ENCODE data around the gene F10. TPM values are rescaled to one million over a fixed set of nuclear protein-coding genes. Genes with fewer than 3 reads are reported as not detected.

The F10 gene
- total RNA-seq, 1 donor from 2014 or later: not detected

- H3K27me3 Mint-ChIP-seq: peaks cover 4% of the 10 kb centered on the region
- H3K27ac Mint-ChIP-seq: no peak overlapping the region
- H3K4me3 Mint-ChIP-seq: no peak overlapping the region
- peaks cover 5% of the 10 kb centered on the region for H3K4me1 Mint-ChIP-seq
- peaks cover 10% of the 10 kb centered on the region for H3K36me3 Mint-ChIP-seq (ENCODE audit: low read depth)
- no peak for DNase-seq
- peaks cover 3% of the 10 kb centered on the region for H3K9me3 Mint-ChIP-seq
- POLR2A ChIA-PET: no interaction called here
- no peak for TF ChIP-seq CTCF (IDR thresholded peaks at IDR 0.05)
- CTCF ChIA-PET: no interaction called here
- ATAC-seq (ENCODE audit: low read depth): no peak
- intact Hi-C loops (cut with micrococcal nuclease): no loop called here
Measured at GRCh38 chr13:113164492-113164891, 41.9 kb downstream of the F10 start.

GRCh38 chr13:113166266-113166665 lies 43.7 kb downstream of the F10 start:
- Mint-ChIP-seq H3K9me3 (peaks cover 3% of the 10 kb centered on the region), H3K27me3 (peaks cover 2% of the 10 kb centered on the region), H3K27ac (no peak overlapping the region), H3K4me3 (no peak overlapping the region), H3K4me1 (peaks cover 5% of the 10 kb centered on the region), H3K36me3 (ENCODE audit: low read depth) (peaks cover 16% of the 10 kb centered on the region)
- ChIA-PET CTCF (no interaction called here), POLR2A (no interaction called here)
- DNase-seq: no peak
- ATAC-seq (ENCODE audit: low read depth): no peak
- TF ChIP-seq CTCF (IDR thresholded peaks at IDR 0.05): no peak
- intact Hi-C loops (cut with micrococcal nuclease): no loop called here

GRCh38 chr13:113166681-113167080 lies 44.1 kb downstream of the F10 start:
- ATAC-seq (ENCODE audit: low read depth) (no peak), DNase-seq (no peak)
- no peak for TF ChIP-seq CTCF (IDR thresholded peaks at IDR 0.05)
- Mint-ChIP-seq H3K36me3 (ENCODE audit: low read depth) (peaks cover 21% of the 10 kb centered on the region), H3K9me3 (peaks cover 3% of the 10 kb centered on the region), H3K4me3 (no peak overlapping the region), H3K27ac (no peak overlapping the region), H3K4me1 (peaks cover 5% of the 10 kb centered on the region), H3K27me3 (no peaks in the 10 kb centered on the region)
- ChIA-PET CTCF (no interaction called here), POLR2A (no interaction called here)
- intact Hi-C loops (cut with micrococcal nuclease): no loop called here

- intact Hi-C loops (cut with micrococcal nuclease): no loop called here
- ATAC-seq (ENCODE audit: low read depth) (no peak), DNase-seq (no peak)
- Mint-ChIP-seq H3K4me1 (peaks cover 5% of the 10 kb centered on the region), H3K4me3 (no peak overlapping the region), H3K27me3 (no peaks in the 10 kb centered on the region), H3K9me3 (peaks cover 3% of the 10 kb centered on the region), H3K36me3 (ENCODE audit: low read depth) (peaks cover 24% of the 10 kb centered on the region), H3K27ac (no peak overlapping the region)
- ChIA-PET POLR2A (no interaction called here), CTCF (no interaction called here)
- TF ChIP-seq CTCF (IDR thresholded peaks at IDR 0.05): no peak
Measured at GRCh38 chr13:113167155-113167554, 44.6 kb downstream of the F10 start.

GRCh38 chr13:113167575-113167974 lies 45.0 kb downstream of the F10 start:
- ChIA-PET CTCF (no interaction called here), POLR2A (no interaction called here)
- Mint-ChIP-seq H3K36me3 (ENCODE audit: low read depth) (peaks cover 27% of the 10 kb centered on the region), H3K4me1 (peaks cover 5% of the 10 kb centered on the region), H3K9me3 (peaks cover 3% of the 10 kb centered on the region), H3K4me3 (no peak overlapping the region), H3K27me3 (no peaks in the 10 kb centered on the region), H3K27ac (no peak overlapping the region)
- intact Hi-C loops (cut with micrococcal nuclease): no loop called here
- TF ChIP-seq CTCF (IDR thresholded peaks at IDR 0.05): no peak
- DNase-seq: no peak
- ATAC-seq (ENCODE audit: low read depth): no peak

Data from activated B cell treated with CpG ODN at 0.5 μM for 24 hours (primary cell).